Activated T-helper 2 cell treated with anti-CD3 and anti-CD28 coated beads, Interferon-gamma antibody, Interleukin-2, Interleukin-4, amounts not matched to agents 10 μg/mL and 5 μg/mL and 100 μg/mL, durations not matched to agents 14 hours and 24 hours and 36 hours (primary cell): ENCODE measurements around the gene CPED1. TPM values are rescaled to one million over a fixed set of nuclear protein-coding genes. Genes with fewer than 3 reads are reported as not detected.

Experiments
- DNase-seq: peaks from one replicate; pipeline ENCODE4 v3.0.0; 2021; ENCODE audit warnings: low spot score
- H3K27ac Mint-ChIP-seq: one replicate; pipeline ENCODE4 v1.8.0; 2021; ENCODE audit warnings: mixed read lengths
- H3K27me3 Mint-ChIP-seq: one replicate; pipeline ENCODE4 v1.8.0; 2021; ENCODE audit warnings: low read depth, mixed read lengths
- H3K36me3 Mint-ChIP-seq: one replicate; pipeline ENCODE4 v1.8.0; 2021; ENCODE audit warnings: low read depth, mixed read lengths
- H3K4me1 Mint-ChIP-seq: one replicate; pipeline ENCODE4 v1.8.0; 2021; ENCODE audit warnings: low read depth, mixed read lengths
- H3K4me3 Mint-ChIP-seq: one replicate; pipeline ENCODE4 v1.8.0; 2021; ENCODE audit warnings: low read depth, mild to moderate bottlenecking, moderate library complexity, mixed read lengths
- H3K9me3 Mint-ChIP-seq: one replicate; pipeline ENCODE4 v1.8.0; 2021; ENCODE audit warnings: mixed read lengths
- intact Hi-C: fragments of 100-400 bp; cut with micrococcal nuclease; formaldehyde crosslinking; loops from one replicate; pipeline ENCODE4 v1.15.1; 2023
- total RNA-seq: library from RNA; stranded (reverse); gene quantifications from 2 replicates; pipeline ENCODE4 v1.2.3, GENCODE V29; 2022

CPED1 gene
- total RNA-seq, 1 donor from 2014 or later: not detected

- DNase-seq: no peak
- Mint-ChIP-seq H3K27me3 (peaks cover 24% of the 10 kb centered on the region), H3K9me3 (no peaks in the 10 kb centered on the region), H3K36me3 (no peaks in the 10 kb centered on the region), H3K4me3 (no peak overlapping the region), H3K27ac (no peak overlapping the region), H3K4me1 (peaks cover 3% of the 10 kb centered on the region)
- intact Hi-C loops: loop anchor here (2.0 kb wide), 1 partner anchor 288 kb away; no protein-coding TSS in a partner anchor
Observed at GRCh38 chr7:121080257-121080912, 91.9 kb downstream of the CPED1 start.

- Mint-ChIP-seq H3K9me3 (no peaks in the 10 kb centered on the region), H3K36me3 (no peaks in the 10 kb centered on the region), H3K4me1 (peaks cover 3% of the 10 kb centered on the region), H3K4me3 (no peak overlapping the region), H3K27me3 (peaks cover 24% of the 10 kb centered on the region), H3K27ac (no peak overlapping the region)
- no peak for DNase-seq
- intact Hi-C loops: loop anchor here (1.0 to 2.0 kb wide), 4 partner anchors 94 to 288 kb away; no protein-coding TSS in a partner anchor
Observed at GRCh38 chr7:121080913-121081326, 92.4 kb downstream of the CPED1 start.

- Mint-ChIP-seq H3K9me3 (no peaks in the 10 kb centered on the region), H3K4me1 (peaks cover 3% of the 10 kb centered on the region), H3K4me3 (no peak overlapping the region), H3K27ac (no peak overlapping the region), H3K27me3 (peaks cover 28% of the 10 kb centered on the region), H3K36me3 (no peaks in the 10 kb centered on the region)
- DNase-seq: no peak
- intact Hi-C loops: loop anchor here (1.0 to 2.0 kb wide), 4 partner anchors 94 to 289 kb away; no protein-coding TSS in a partner anchor
Observed at GRCh38 chr7:121081327-121081936, 92.9 kb downstream of the CPED1 start.

- DNase-seq: no peak
- H3K9me3 Mint-ChIP-seq: no peaks in the 10 kb centered on the region
- H3K27me3 Mint-ChIP-seq: peaks cover 28% of the 10 kb centered on the region
- H3K4me3 Mint-ChIP-seq: no peak overlapping the region
- intact Hi-C loops: no loop called here
- H3K27ac Mint-ChIP-seq: no peak overlapping the region
- H3K4me1 Mint-ChIP-seq: peaks cover 3% of the 10 kb centered on the region
- no peaks in the 10 kb centered on the region for H3K36me3 Mint-ChIP-seq
Observed at GRCh38 chr7:121082400-121083101, 94.0 kb downstream of the CPED1 start.

GRCh38 chr7:121083138-121083789, 94.8 kb downstream of the CPED1 start:
- H3K27me3 Mint-ChIP-seq: peaks cover 27% of the 10 kb centered on the region
- peaks cover 3% of the 10 kb centered on the region for H3K4me1 Mint-ChIP-seq
- no peaks in the 10 kb centered on the region for H3K36me3 Mint-ChIP-seq
- no peak overlapping the region for H3K4me3 Mint-ChIP-seq
- H3K9me3 Mint-ChIP-seq: no peaks in the 10 kb centered on the region
- intact Hi-C loops: no loop called here
- DNase-seq: no peak
- no peak overlapping the region for H3K27ac Mint-ChIP-seq

- intact Hi-C loops: no loop called here
- Mint-ChIP-seq H3K9me3 (no peaks in the 10 kb centered on the region), H3K36me3 (no peaks in the 10 kb centered on the region), H3K4me3 (no peak overlapping the region), H3K27me3 (peaks cover 26% of the 10 kb centered on the region), H3K4me1 (peaks cover 3% of the 10 kb centered on the region), H3K27ac (no peak overlapping the region)
- no peak for DNase-seq
Observed at GRCh38 chr7:121083790-121084251, 95.3 kb downstream of the CPED1 start.

GRCh38 chr7:121084256-121084655, 95.7 kb downstream of the CPED1 start:
- Mint-ChIP-seq H3K27me3 (peaks cover 24% of the 10 kb centered on the region), H3K4me1 (peaks cover 3% of the 10 kb centered on the region), H3K4me3 (no peak overlapping the region), H3K9me3 (no peaks in the 10 kb centered on the region), H3K27ac (no peak overlapping the region), H3K36me3 (no peaks in the 10 kb centered on the region)
- intact Hi-C loops: no loop called here
- no peak for DNase-seq

- Mint-ChIP-seq H3K27me3 (peaks cover 19% of the 10 kb centered on the region), H3K27ac (no peak overlapping the region), H3K36me3 (no peaks in the 10 kb centered on the region), H3K4me3 (no peak overlapping the region), H3K4me1 (peaks cover 3% of the 10 kb centered on the region), H3K9me3 (no peaks in the 10 kb centered on the region)
- intact Hi-C loops: no loop called here
- DNase-seq: no peak
Observed at GRCh38 chr7:121084748-121085336, 96.3 kb downstream of the CPED1 start.

GRCh38 chr7:121085922-121086321, 97.4 kb downstream of the CPED1 start:
- Mint-ChIP-seq H3K4me1 (peaks cover 6% of the 10 kb centered on the region), H3K9me3 (no peaks in the 10 kb centered on the region), H3K27ac (no peak overlapping the region), H3K4me3 (no peak overlapping the region), H3K36me3 (no peaks in the 10 kb centered on the region), H3K27me3 (peaks cover 16% of the 10 kb centered on the region)
- DNase-seq: no peak
- intact Hi-C loops: no loop called here

GRCh38 chr7:121088870-121089269, 100.4 kb downstream of the CPED1 start:
- DNase-seq: no peak
- H3K27ac Mint-ChIP-seq: no peak overlapping the region
- intact Hi-C loops: no loop called here
- H3K4me3 Mint-ChIP-seq: no peak overlapping the region
- peaks cover 3% of the 10 kb centered on the region for H3K4me1 Mint-ChIP-seq
- peaks cover 10% of the 10 kb centered on the region for H3K27me3 Mint-ChIP-seq
- H3K9me3 Mint-ChIP-seq: no peaks in the 10 kb centered on the region
- no peaks in the 10 kb centered on the region for H3K36me3 Mint-ChIP-seq

- no peaks in the 10 kb centered on the region for H3K36me3 Mint-ChIP-seq
- H3K27me3 Mint-ChIP-seq: peaks cover 11% of the 10 kb centered on the region
- H3K4me1 Mint-ChIP-seq: peaks cover 3% of the 10 kb centered on the region
- H3K9me3 Mint-ChIP-seq: no peaks in the 10 kb centered on the region
- no peak overlapping the region for H3K27ac Mint-ChIP-seq
- intact Hi-C loops: no loop called here
- DNase-seq: no peak
- H3K4me3 Mint-ChIP-seq: no peak overlapping the region
Observed at GRCh38 chr7:121094829-121095228, 106.3 kb downstream of the CPED1 start.

GRCh38 chr7:121097577-121097976, 109.1 kb downstream of the CPED1 start:
- no peaks in the 10 kb centered on the region for H3K4me1 Mint-ChIP-seq
- intact Hi-C loops: no loop called here
- no peaks in the 10 kb centered on the region for H3K9me3 Mint-ChIP-seq
- DNase-seq: no peak
- peaks cover 19% of the 10 kb centered on the region for H3K27me3 Mint-ChIP-seq
- no peaks in the 10 kb centered on the region for H3K36me3 Mint-ChIP-seq
- H3K27ac Mint-ChIP-seq: no peak overlapping the region
- H3K4me3 Mint-ChIP-seq: no peak overlapping the region
